Hepatocyte (in vitro differentiated cells): ENCODE measurements around the gene PHACTR2.

ENCODE experiments used
- CTCF ChIP-seq: fragments of 200-600 bp; sonication (generic); IDR thresholded peaks from 2 replicates; pipeline ENCODE4 v1.5.1; 2016; ENCODE audit warnings: antibody characterized with exemption, mild to moderate bottlenecking; ENCODE audit not compliant: poor library complexity
- EZH2 ChIP-seq: fragments of 200-600 bp; sonication (generic); IDR thresholded peaks from 2 replicates; pipeline ENCODE4 v1.6.1; 2016; ENCODE audit warnings: antibody characterized with exemption, mild to moderate bottlenecking, borderline replicate concordance
- EZH2phosphoT487 ChIP-seq: fragments of 200-600 bp; sonication (generic); IDR thresholded peaks from one replicate; pipeline ENCODE4 v1.6.1; 2018; ENCODE audit warnings: antibody characterized with exemption, mild to moderate bottlenecking, low read depth, moderate library complexity; ENCODE audit not compliant: unreplicated experiment, severe bottlenecking

DNA sequence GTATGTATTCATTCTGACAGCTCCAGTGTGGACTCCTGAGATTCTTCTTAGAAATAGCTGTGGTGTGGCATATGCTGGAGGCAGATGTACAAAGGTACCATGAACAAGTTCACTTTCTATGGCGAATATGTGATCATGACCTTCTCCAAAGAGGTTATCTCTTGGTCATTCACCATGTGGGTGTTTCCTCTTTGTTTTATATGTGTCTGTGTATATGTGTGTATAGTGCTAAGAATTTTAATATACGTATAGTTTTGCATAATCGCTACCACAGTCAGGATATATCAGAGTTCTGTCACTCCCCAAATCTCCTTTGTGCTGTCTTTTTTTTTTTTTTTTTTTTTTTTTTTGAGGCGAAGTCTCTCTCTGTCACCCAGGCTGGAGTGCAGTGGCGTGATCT is 47.1 kb downstream of the PHACTR2 start:
- TF ChIP-seq EZH2 (no peak), CTCF (no peak), EZH2phosphoT487 (no peak)
